Cardiac muscle cell (in vitro differentiated cells and primary cell): ENCODE measurements around the gene PHAF1. TPM values are rescaled to one million over a fixed set of nuclear protein-coding genes. Genes with fewer than 3 reads are reported as not detected.

Experiments used
- DNase-seq, 2 donors: peaks; one replicate each; pipeline versions ENCODE4 v3.0.0 to v3.0.0-alpha.2; 2010 to 2017; ENCODE audit warnings: low read depth in 1 of 2, low spot score in 1 of 2
- H3K27ac ChIP-seq: fragments of 200-600 bp; sonication (generic); 2 replicates; pipeline ENCODE4 v1.5.1; 2016
- H3K27me3 ChIP-seq: fragments of 200-600 bp; sonication (generic); 2 replicates; pipeline ENCODE4 v1.6.0; 2016; ENCODE audit warnings: control low read depth
- H3K36me3 ChIP-seq: fragments of 200-600 bp; sonication (generic); 2 replicates; pipeline ENCODE4 v1.5.1; 2016; ENCODE audit warnings: control low read depth
- H3K4me1 ChIP-seq: fragments of 200-600 bp; sonication (generic); 2 replicates; pipeline ENCODE4 v1.8.1; 2017; ENCODE audit warnings: low read depth, mild to moderate bottlenecking, mixed run types
- H3K4me3 ChIP-seq: fragments of 200-600 bp; sonication (generic); 2 replicates; pipeline ENCODE4 v1.5.1; 2016; ENCODE audit warnings: mild to moderate bottlenecking
- H3K9me3 ChIP-seq: fragments of 200-600 bp; sonication (generic); 2 replicates; pipeline ENCODE4 v1.5.1; 2017; ENCODE audit warnings: low read depth, mild to moderate bottlenecking, control low read depth
- polyA plus RNA-seq: library from polyadenylated mRNA; unstranded; fragments of >200 nt; fragmentation: Nextera tagmentation; extraction: Ambion mirVana; gene quantifications from 2 replicates; pipeline ENCODE4 v1.2.1, GENCODE V29; 2016
- total RNA-seq: library from RNA; depleted of rRNA; stranded (reverse); fragments of >200 nt; gene quantifications from 2 replicates; pipeline ENCODE4 v1.2.3, GENCODE V29; 2016
- TF ChIP-seq, protein P1 (sequence below): IDR thresholded peaks from 2 replicates; pipeline ENCODE4 v1.5.1; 2012; ENCODE audit warnings: low read depth, mild to moderate bottlenecking, low read length

PHAF1 gene
- total and polyA plus RNA-seq, 2 experiments from 2014 or later: 10.3 to 18.1 TPM

DNA sequence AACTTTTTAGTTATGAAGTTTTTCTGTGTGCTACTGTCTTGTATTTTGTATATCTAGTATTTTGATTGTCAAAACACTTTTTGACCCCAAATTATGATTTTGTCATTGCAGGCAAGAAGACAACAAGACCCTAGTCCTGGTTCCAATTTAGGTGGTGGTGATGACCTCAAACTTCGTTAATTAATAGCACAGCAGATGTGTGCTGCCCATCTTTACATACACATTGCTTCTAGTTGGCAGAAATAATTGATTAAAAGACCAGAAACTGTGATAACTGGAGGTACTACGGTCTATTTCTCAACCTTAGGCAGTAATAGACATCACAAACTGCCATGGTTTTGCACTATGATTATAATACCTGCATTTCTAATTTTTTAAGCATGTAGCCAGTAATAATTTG is 11.1 kb upstream of the PHAF1 start:
- Histone ChIP-seq H3K4me1 (no peaks in the 10 kb centered on the region), H3K4me3 (no peak overlapping the region), H3K36me3 (peaks cover 11% of the 10 kb centered on the region), H3K27ac (no peak overlapping the region), H3K27me3 (no peaks in the 10 kb centered on the region), H3K9me3 (no peaks in the 10 kb centered on the region)
- TF ChIP-seq, protein P1, sequence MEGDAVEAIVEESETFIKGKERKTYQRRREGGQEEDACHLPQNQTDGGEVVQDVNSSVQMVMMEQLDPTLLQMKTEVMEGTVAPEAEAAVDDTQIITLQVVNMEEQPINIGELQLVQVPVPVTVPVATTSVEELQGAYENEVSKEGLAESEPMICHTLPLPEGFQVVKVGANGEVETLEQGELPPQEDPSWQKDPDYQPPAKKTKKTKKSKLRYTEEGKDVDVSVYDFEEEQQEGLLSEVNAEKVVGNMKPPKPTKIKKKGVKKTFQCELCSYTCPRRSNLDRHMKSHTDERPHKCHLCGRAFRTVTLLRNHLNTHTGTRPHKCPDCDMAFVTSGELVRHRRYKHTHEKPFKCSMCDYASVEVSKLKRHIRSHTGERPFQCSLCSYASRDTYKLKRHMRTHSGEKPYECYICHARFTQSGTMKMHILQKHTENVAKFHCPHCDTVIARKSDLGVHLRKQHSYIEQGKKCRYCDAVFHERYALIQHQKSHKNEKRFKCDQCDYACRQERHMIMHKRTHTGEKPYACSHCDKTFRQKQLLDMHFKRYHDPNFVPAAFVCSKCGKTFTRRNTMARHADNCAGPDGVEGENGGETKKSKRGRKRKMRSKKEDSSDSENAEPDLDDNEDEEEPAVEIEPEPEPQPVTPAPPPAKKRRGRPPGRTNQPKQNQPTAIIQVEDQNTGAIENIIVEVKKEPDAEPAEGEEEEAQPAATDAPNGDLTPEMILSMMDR: no peak
- no peak for DNase-seq

DNA sequence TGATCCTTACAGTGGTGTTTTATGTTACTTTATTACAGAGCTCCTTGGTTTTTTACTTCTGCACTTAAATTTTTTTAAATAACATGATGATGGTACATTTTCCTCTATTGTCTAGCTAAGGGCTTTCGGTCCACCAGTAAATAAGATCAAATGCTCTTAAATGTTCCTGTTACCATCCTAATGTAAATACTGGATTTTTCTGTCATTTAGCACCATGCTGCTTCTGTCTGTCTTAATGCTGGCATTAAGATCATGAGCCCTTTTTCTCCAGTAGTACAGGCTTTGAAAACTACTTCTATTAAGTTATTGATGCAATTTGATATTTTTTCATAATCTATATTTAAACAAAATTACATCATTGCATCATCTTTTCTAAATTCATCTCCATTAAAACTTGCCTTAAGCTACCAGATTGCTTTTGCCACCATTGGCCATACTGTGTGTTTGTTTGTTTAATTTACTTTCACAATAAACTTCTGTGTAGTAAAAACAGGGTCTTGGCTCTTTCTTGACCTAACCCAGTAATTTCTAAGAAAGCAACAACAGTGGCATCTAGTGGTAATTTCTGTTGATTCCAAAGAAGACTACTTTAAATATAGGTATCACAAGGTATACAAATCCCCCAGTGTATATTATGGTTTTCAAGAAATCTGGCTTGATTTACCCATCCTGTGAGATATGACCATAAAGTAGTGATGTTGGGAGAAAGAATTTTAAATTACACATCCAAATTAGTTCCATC is 9.0 kb upstream of the PHAF1 start:
- no peaks in the 10 kb centered on the region for H3K27me3 ChIP-seq
- no peak overlapping the region for H3K4me3 ChIP-seq
- DNase-seq: peak in 1 of 2 donors; percentile 53
- H3K36me3 ChIP-seq: peaks cover 11% of the 10 kb centered on the region
- TF ChIP-seq, protein P1: peak; percentile 36
- H3K27ac ChIP-seq: no peak overlapping the region
- H3K9me3 ChIP-seq: no peaks in the 10 kb centered on the region
- no peaks in the 10 kb centered on the region for H3K4me1 ChIP-seq

DNA sequence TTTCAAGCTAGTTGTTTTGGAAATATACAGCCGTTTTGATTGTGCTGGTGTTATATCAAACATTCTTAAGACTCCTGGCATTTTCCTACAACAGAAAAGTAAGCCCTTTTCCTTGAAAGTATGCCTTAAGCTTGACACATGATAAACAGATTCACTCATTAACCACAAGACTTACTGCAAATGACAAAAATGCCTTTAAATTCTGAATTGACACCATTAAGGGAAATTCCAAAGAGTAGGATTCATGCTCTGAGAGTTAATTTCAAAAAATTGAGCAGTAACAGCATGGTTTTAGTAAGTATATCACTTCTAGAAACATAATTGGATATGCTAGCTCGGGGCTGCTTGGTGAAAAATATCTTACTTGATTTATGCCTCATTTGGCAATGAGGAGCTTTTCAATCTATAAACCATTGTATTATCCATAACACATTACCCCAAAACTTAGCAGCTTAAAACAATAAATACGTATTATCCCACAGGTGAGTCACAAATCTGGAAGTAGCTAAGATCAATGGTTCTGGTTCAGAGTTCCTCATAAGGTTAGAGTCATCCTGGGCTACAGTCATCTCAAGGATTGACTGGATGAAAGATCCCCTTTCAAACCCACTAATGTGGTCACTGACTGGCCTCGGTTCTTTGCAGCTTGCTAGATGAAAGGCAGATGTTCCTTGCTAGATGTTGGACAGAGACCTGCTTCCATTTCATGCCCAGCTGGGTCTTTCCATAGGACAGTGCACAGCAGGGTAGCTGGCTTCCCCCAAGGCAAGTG is 8.2 kb upstream of the PHAF1 start:
- H3K27me3 ChIP-seq: no peaks in the 10 kb centered on the region
- H3K36me3 ChIP-seq: peaks cover 11% of the 10 kb centered on the region
- H3K9me3 ChIP-seq: no peaks in the 10 kb centered on the region
- no peak overlapping the region for H3K4me3 ChIP-seq
- TF ChIP-seq, protein P1: no peak
- no peak for DNase-seq
- H3K4me1 ChIP-seq: no peaks in the 10 kb centered on the region
- no peak overlapping the region for H3K27ac ChIP-seq

DNA sequence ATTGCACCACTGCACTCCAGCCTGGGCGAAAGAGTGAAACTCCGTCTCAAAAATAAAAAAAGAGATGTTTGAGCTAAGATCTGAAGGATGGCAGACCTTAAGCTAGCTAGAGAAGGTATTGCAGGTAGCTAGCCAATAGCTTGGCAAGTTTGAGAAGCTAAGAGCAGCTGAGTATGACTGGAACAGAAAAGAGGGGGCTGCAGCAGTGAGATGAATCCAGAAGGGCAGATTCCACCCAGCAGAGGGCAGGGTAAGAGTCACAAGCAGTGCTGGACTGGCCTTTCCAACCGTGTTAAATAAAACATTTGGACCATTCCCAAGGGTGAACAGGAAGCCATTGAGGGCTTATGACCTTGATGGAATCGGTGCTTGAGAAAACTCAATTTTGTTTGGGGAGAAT is 5.7 kb upstream of the PHAF1 start:
- Histone ChIP-seq H3K27ac (no peak overlapping the region), H3K4me3 (no peak overlapping the region), H3K27me3 (no peaks in the 10 kb centered on the region), H3K9me3 (no peaks in the 10 kb centered on the region), H3K36me3 (peaks cover 5% of the 10 kb centered on the region), H3K4me1 (peaks cover under 1% of the 10 kb centered on the region)
- DNase-seq: peak; percentile 17 to 54
- TF ChIP-seq, protein P1: peak; percentile 40

DNA sequence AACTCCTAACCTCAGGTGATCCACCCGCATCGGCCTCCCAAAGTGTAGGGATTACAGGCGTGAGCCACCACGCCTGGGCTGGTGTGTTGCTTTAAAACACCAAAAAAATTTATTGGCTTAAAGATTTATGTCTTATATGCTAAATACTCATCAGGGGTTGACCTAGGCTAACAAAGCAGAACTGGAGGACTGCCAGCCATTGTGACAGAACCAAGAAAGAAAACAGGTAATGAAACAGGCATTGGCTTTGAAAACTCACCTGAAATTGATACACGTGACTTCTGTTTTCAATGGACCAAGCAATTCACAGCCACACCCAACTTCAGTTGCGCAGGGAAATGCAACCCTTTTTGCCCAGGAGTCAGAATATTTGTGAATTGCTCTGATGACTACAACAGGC is 4.9 kb upstream of the PHAF1 start:
- no peak for DNase-seq
- no peak overlapping the region for H3K4me3 ChIP-seq

More for the DNA sequence above, 4.9 kb upstream of the PHAF1 start:
- TF ChIP-seq, protein P1: no peak
- Histone ChIP-seq H3K27ac (peak overlapping the region; percentile 16), H3K36me3 (peaks cover 5% of the 10 kb centered on the region), H3K9me3 (no peaks in the 10 kb centered on the region), H3K4me1 (peaks cover 4% of the 10 kb centered on the region), H3K27me3 (no peaks in the 10 kb centered on the region)
